GM19025 (cell line): Measurements from ENCODE around the gene CHMP6.
"Not testable (repeated sequence)": the region's sequence is repeated elsewhere in the genome, so short reads cannot be mapped to it uniquely, and the experiment has no call there.

Experiments used
- ATAC-seq: cut with Tn5 transposase; IDR thresholded peaks from one replicate; pipeline ENCODE4 v1.9.1; 2021; ENCODE audit warnings: mild to moderate bottlenecking, low read depth, moderate library complexity; ENCODE audit not compliant: unreplicated experiment

The CHMP6 gene

GRCh38 chr17:81027591-81028505 is 36.2 kb downstream of the CHMP6 start:
- no peak for ATAC-seq

DNA sequence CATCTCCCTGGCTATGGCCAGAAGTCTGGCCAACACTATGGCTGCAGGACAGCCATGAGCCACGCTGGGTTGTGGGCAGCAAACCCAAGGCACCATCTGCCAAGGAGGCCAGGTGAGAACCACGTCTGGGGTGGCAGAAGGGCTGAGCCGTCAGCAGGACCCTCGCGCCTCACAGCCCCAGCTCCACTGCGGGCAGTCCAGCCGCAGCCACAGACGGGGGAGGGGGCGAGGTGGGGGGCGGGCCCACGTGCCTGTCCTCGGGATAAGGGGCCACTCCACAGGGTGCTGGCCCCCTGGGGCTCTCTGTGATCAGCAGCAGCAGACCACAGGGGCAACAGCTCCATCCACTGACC is 36.8 kb downstream of the CHMP6 start:
- no peak for ATAC-seq

DNA sequence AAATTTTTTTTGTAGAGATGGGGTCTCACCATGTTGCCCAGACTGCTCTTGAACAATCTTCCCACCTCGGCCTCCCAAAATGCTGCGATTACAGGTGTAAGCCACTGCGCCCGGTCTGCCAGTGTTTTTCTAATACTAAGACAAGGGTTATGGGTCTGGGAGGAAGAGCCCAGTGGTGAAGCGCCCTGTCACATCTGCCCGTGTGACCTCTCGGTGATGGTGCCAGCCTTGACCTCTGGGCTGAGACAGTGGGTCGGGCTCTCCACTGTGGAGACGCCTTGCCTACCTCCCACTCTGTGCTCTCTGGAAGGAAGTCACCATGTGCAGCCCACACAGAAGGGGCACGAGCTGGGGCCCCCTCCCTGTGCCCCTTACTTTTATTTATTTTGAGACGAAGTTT is 38.2 kb downstream of the CHMP6 start:
- ATAC-seq: no peak

- not testable (repeated sequence) for ATAC-seq
Measured at GRCh38 chr17:81030312-81030711, 38.7 kb downstream of the CHMP6 start.

DNA sequence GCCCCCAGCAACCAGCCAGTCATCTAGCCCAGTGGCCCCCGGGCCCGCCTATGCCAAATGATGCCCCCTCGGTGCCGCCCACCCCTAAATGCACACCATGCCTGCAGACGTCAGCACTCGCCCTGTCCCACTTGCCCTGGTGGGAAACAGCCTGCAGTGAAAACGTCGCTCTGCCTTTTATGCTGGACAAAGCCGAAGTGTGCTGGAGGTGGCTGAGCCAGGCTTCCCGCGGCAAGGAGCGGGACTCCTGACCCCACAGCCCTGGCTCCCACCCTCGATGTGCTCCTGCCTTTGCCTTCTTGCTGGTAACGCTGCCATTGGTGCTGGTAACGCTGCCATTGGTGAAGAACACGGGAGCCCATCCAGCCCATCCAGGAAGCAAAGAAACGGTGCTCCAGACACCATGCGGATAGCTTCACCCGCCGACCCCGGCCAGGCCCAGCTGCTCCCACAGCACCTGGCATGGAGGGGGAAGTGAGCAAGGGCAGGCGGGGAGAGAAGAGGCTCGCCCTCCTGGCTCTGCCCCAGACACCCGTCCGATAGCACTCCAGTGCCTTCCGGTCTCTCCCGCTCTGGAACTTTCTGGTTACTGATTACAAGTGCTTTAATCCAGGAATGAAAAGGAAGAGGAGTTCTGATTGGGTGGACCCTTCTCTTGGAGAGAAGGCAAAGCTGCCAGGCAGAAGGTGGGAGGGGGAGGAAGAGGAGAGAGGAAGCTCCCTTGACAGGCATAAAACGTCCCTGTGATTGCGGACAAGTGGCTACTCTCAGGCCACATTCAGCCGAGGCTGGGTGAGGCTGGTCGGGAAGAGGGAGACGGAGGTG is 39.3 kb downstream of the CHMP6 start:
- no peak for ATAC-seq

- ATAC-seq: no peak
Measured at GRCh38 chr17:81031566-81032550, 40.2 kb downstream of the CHMP6 start.

DNA sequence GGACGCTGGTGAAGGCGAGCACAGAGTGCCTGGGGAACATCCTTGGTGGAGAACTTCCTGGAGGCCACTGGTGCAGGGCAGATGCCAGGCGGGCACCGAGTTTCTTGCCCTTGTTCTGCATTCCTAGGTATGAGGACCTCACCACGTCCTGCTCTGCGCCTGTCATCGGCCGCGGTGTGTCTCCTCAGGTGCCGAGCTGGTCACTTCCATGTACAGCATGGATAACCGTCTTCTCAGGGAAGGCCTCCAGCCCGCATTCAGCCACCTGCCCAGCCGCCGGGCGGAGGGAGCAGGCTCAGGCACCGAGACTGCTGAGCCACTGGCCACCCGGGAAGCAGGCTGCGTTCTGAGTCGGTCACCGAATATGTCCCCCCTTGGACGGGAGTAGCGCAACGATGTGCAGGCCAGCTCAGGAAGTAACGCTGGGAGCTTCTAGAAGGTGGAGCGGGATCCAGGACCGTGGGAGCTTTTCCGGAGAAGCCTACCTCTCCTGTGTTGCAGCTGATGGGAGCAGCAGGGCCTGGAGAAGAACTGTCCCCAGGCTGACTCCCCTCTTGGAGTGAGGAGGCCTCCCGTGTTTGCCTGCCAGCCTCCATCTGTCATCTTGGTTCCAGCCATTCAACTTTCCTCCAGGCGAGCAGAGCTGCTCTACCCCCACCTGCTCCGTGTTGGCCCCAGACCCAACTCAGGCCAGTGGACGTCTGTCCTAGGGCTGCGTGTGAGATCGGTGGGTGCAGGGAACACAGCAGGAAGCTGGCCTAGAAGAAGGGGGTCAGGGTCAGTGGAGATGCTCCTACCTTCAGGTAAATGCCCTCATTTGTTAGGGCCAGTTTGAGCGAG is 41.2 kb downstream of the CHMP6 start:
- ATAC-seq: no peak

DNA sequence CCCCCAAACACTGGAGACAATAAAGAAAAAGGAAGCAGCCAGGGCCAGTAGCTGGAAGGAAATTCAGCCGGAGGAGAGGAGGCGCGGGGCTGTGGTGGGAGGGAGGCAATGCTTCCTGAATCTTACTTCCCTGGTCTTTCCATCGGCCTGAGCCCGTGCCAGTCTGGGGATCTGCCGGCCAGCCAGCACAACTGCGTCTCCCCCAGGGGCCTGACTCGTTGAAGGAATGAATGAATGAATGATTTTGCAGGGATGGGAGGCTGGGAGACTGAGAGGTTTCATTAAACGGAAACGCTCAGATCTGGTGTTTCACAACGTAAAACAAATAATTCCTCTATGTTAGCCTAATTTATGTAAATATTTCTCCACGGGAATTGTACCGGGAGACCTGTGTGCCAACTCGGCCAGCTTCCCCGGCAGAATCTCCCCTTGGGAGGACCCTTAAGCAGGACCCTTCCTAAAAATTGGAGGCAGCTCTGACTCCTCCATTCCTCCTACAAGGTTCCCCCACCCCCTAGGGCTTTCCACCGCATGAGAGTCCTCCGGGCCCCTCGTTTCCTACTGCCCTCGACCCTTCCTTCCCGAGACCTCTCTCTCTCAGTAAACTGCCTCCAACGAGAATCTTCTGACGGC is 42.0 kb downstream of the CHMP6 start:
- no peak for ATAC-seq

- no peak for ATAC-seq
Measured at GRCh38 chr17:81034168-81034777, 42.6 kb downstream of the CHMP6 start.

DNA sequence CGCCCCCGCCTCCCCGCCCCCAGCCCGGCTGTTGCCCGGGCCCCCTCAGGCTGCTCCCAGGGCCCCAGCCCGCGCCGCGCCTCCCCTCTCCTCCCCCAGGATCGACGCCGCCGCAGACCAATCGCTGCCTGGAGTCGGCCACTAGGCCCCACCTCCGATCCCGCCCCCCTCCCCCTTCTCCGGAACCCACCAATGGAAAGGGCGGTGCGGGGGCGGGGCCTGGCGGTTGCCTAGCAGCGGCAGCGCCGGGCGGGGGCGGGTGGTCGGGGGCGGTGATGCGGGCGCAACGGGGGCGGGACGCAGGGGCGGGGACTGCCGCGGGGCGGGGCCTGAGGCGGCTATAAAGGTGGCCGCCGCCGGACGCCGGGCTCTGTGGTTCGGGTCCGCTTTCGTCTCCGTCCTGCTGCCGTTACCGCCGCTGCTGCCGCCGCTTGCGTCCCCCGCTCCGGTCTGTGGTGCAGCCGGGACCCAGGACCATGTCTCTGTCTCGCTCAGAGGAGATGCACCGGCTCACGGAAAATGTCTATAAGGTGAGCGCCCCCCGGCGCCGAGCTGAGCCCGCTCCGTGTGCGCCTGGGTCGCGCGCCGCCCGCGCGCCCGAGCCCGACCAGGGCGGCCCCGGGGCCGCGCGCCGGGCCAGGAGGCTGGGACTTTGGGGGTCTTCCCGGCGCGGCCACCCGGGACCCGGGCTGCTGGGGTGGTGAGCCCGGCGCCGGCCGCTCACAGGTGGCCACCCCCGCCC is 43.3 kb downstream of the CHMP6 start, which contains the start of gene BAIAP2:
Gene BAIAP2 (plus strand): TSS at position 373 of the 742 bp plus-strand sequence. CDS start 104 bp downstream, at position 477.
- ATAC-seq: peak; percentile 55

- ATAC-seq: no peak
Measured at GRCh38 chr17:81035521-81036196, 44.0 kb downstream of the CHMP6 start.

GRCh38 chr17:81036197-81036941 is 44.7 kb downstream of the CHMP6 start:
- ATAC-seq: no peak

DNA sequence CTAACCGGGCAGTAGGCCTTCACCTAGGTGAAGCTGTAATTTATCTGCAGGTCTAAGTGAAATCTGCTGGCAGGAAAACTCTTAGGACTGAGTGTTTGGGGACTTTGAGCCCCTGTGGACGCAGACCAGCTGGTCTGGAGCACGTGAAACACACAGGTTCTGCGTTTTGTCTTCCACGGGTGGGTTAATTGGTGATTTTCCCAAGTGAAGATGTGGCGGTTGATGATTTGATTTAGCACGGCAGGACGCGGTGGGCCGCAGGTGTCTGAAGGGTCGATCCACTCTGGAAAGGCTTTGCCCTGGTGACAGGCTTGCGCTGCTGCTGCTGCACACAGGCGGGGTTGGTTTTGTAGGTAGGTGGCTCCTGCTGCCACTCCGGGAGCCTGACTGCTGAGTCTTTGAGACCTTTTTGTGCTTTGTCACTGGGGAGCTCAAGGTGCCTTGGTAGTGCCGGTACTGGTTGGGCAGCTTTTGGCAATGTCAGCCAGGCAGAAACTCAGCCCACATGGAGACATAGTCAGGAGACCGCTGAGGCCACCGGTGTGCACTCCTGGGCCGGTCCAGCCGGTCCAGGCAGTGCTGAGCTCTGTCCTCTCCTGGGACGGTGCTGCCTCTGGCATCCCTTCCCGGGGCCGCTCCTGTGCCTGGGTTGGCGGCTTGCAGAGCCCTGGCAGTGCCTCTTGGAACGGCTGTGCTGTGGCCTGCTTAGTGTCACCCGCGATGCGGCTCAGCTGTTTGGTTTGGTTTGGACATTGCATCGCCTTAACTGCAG is 45.6 kb downstream of the CHMP6 start:
- no peak for ATAC-seq

- no peak for ATAC-seq
Measured at GRCh38 chr17:81037798-81038733, 46.4 kb downstream of the CHMP6 start.

- ATAC-seq: no peak
Measured at GRCh38 chr17:81039096-81039495, 47.5 kb downstream of the CHMP6 start.
